ENCODE data around the gene HCN2. TPM values are rescaled to one million over a fixed set of nuclear protein-coding genes. Genes with fewer than 3 reads are reported as not detected.

HCN2 gene
- total RNA-seq, 1 experiment from 2014 or later: 9.2 TPM

GRCh38 chr19:612941-613340 is 23.3 kb downstream of the HCN2 start (continued):
- TF ChIP-seq TEAD4 (CRISPR knock-in tag; IDR thresholded peaks at IDR 0.05) (no peak), ESRRA (CRISPR knock-in tag; IDR thresholded peaks at IDR 0.05; ENCODE audit: borderline replicate concordance) (no peak), NR2C2 (CRISPR knock-in tag; IDR thresholded peaks at IDR 0.05) (no peak), ZBTB43 (CRISPR knock-in tag; IDR thresholded peaks at IDR 0.05) (no peak), CTCF (IDR thresholded peaks at IDR 0.05) (no peak)
- TF ChIP-seq, protein P1, sequence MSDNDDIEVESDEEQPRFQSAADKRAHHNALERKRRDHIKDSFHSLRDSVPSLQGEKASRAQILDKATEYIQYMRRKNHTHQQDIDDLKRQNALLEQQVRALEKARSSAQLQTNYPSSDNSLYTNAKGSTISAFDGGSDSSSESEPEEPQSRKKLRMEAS (CRISPR knock-in tag; IDR thresholded peaks at IDR 0.05): no peak
- TF ChIP-seq, protein P2, sequence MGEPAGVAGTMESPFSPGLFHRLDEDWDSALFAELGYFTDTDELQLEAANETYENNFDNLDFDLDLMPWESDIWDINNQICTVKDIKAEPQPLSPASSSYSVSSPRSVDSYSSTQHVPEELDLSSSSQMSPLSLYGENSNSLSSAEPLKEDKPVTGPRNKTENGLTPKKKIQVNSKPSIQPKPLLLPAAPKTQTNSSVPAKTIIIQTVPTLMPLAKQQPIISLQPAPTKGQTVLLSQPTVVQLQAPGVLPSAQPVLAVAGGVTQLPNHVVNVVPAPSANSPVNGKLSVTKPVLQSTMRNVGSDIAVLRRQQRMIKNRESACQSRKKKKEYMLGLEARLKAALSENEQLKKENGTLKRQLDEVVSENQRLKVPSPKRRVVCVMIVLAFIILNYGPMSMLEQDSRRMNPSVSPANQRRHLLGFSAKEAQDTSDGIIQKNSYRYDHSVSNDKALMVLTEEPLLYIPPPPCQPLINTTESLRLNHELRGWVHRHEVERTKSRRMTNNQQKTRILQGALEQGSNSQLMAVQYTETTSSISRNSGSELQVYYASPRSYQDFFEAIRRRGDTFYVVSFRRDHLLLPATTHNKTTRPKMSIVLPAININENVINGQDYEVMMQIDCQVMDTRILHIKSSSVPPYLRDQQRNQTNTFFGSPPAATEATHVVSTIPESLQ (CRISPR knock-in tag; IDR thresholded peaks at IDR 0.05): no peak

GRCh38 chr19:613732-614567 is 24.3 kb downstream of the HCN2 start:
- TF ChIP-seq TEAD4 (CRISPR knock-in tag; IDR thresholded peaks at IDR 0.05) (no peak), ESRRA (CRISPR knock-in tag; IDR thresholded peaks at IDR 0.05; ENCODE audit: borderline replicate concordance) (no peak), STAT6 (CRISPR knock-in tag; conservative IDR thresholded peaks at IDR 0.05; ENCODE audit: low read depth) (no peak), AFF4 (CRISPR knock-in tag; IDR thresholded peaks at IDR 0.05; ENCODE audit: borderline replicate concordance) (no peak), RORB (CRISPR knock-in tag; IDR thresholded peaks at IDR 0.05) (no peak), NR1H2 (CRISPR knock-in tag; IDR thresholded peaks at IDR 0.05) (no peak), MYBL2 (CRISPR knock-in tag; IDR thresholded peaks at IDR 0.05) (no peak), PRRX2 (CRISPR knock-in tag; IDR thresholded peaks at IDR 0.05) (no peak), NFE2L1 (CRISPR knock-in tag; IDR thresholded peaks at IDR 0.05) (no peak), ZNF532 (CRISPR knock-in tag; IDR thresholded peaks at IDR 0.05; ENCODE audit: borderline replicate concordance) (no peak)
- TF ChIP-seq, protein P3, sequence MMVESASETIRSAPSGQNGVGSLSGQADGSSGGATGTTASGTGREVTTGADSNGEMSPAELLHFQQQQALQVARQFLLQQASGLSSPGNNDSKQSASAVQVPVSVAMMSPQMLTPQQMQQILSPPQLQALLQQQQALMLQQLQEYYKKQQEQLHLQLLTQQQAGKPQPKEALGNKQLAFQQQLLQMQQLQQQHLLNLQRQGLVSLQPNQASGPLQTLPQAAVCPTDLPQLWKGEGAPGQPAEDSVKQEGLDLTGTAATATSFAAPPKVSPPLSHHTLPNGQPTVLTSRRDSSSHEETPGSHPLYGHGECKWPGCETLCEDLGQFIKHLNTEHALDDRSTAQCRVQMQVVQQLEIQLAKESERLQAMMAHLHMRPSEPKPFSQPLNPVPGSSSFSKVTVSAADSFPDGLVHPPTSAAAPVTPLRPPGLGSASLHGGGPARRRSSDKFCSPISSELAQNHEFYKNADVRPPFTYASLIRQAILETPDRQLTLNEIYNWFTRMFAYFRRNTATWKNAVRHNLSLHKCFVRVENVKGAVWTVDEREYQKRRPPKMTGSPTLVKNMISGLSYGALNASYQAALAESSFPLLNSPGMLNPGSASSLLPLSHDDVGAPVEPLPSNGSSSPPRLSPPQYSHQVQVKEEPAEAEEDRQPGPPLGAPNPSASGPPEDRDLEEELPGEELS (CRISPR knock-in tag; IDR thresholded peaks at IDR 0.05): no peak
- CTCF ChIA-PET: no interaction called here
- Mint-ChIP-seq H3K9me3 (no peaks in the 10 kb centered on the region), H3K27ac (no peak overlapping the region), H3K4me1 (peaks cover 3% of the 10 kb centered on the region; the same call in 1 of the 2 replicates), H3K36me3 (peaks cover 23% of the 10 kb centered on the region), H3K4me3 (no peak overlapping the region), H3K27me3 (ENCODE audit: low read depth) (no peaks in the 10 kb centered on the region)
- POLR2A ChIA-PET: no interaction called here
- ATAC-seq (no peak), DNase-seq (ENCODE audit: low spot score) (no peak)

Data from WTC11 (cell line).